COLO668 (cell line): ENCODE results near the gene PIP5K1C.
"Not testable (repeated sequence)": the region's sequence is repeated elsewhere in the genome, so short reads cannot be mapped to it uniquely, and the experiment has no call there.

ENCODE experiments used
- DNase-seq: peaks from one replicate; lab custom pipeline; 2025; ENCODE audit not compliant: unreplicated experiment; lab: John Stamatoyannopoulos, UW

PIP5K1C gene

GRCh38 chr19:3628766-3629165 lies 71.5 kb downstream of the PIP5K1C start:
- not testable (repeated sequence) for DNase-seq

GRCh38 chr19:3627351-3627723 lies 72.9 kb downstream of the PIP5K1C start:
- no peak for DNase-seq

GRCh38 chr19:3626473-3627350 lies 73.6 kb downstream of the PIP5K1C start, which contains the start of gene CACTIN:
CACTIN (minus strand) TSS chr19:3626790; CDS start chr19:3626762, 28 bp downstream.
- DNase-seq = peak; percentile 99

GRCh38 chr19:3625996-3626472 lies 74.2 kb downstream of the PIP5K1C start:
- DNase-seq = no peak

- no peak for DNase-seq
Measured at GRCh38 chr19:3623716-3624115, 76.6 kb downstream of the PIP5K1C start.

- DNase-seq = no peak
Measured at GRCh38 chr19:3622224-3622623, 78.0 kb downstream of the PIP5K1C start.

GRCh38 chr19:3621689-3622088 lies 78.6 kb downstream of the PIP5K1C start:
- DNase-seq = no peak

- no peak for DNase-seq
Measured at GRCh38 chr19:3620817-3621547, 79.3 kb downstream of the PIP5K1C start.

- no peak for DNase-seq
Measured at GRCh38 chr19:3620145-3620816, 80.0 kb downstream of the PIP5K1C start.

GRCh38 chr19:3619631-3620012 lies 80.6 kb downstream of the PIP5K1C start:
- no peak for DNase-seq

- no peak for DNase-seq
Measured at GRCh38 chr19:3618811-3619630, 81.2 kb downstream of the PIP5K1C start.

- DNase-seq = peak; percentile 17
Measured at GRCh38 chr19:3618144-3618810, 82.0 kb downstream of the PIP5K1C start.

GRCh38 chr19:3617463-3617862 lies 82.8 kb downstream of the PIP5K1C start:
- no peak for DNase-seq

GRCh38 chr19:3615524-3616135 lies 84.6 kb downstream of the PIP5K1C start:
- no peak for DNase-seq

- DNase-seq = no peak
Measured at GRCh38 chr19:3614858-3615505, 85.3 kb downstream of the PIP5K1C start.

GRCh38 chr19:3613818-3614661 lies 86.2 kb downstream of the PIP5K1C start:
- DNase-seq = no peak

GRCh38 chr19:3612901-3613741 lies 87.1 kb downstream of the PIP5K1C start:
- DNase-seq = no peak
